HepG2 (cell line): ENCODE data around the gene ZDHHC14. TPM values are rescaled to one million over a fixed set of nuclear protein-coding genes. Genes with fewer than 3 reads are reported as not detected.

Experiments used
- E2F1 ChIP-seq: sonication (generic); formaldehyde crosslinking; IDR thresholded peaks from 2 replicates; pipeline ENCODE4 v1.5.0; 2020; ENCODE audit warnings: missing genetic modification reagents
- FOXJ3 ChIP-seq: sonication (generic); formaldehyde crosslinking; IDR thresholded peaks from 2 replicates; pipeline ENCODE4 v1.4.0; 2020; ENCODE audit warnings: missing genetic modification reagents, mild to moderate bottlenecking, borderline replicate concordance
- HIVEP1 ChIP-seq: sonication (generic); formaldehyde crosslinking; IDR thresholded peaks from 2 replicates; pipeline ENCODE4 v1.4.0; 2020; ENCODE audit warnings: mild to moderate bottlenecking, missing genetic modification reagents
- HMG20B ChIP-seq: conservative IDR thresholded peaks from 2 replicates; pipeline ENCODE4 v1.6.1; 2016; ENCODE audit warnings: missing genetic modification reagents, missing compliant biosample characterization
- MBNL3 ChIP-seq: fragments of 250-450 bp; sonication (Bioruptor Pico); conservative IDR thresholded peaks from 2 replicates; pipeline ENCODE4 v1.8.0; 2022; ENCODE audit warnings: mild to moderate bottlenecking, inconsistent platforms
- MIER3 ChIP-seq: IDR thresholded peaks from 2 replicates; pipeline ENCODE4 v1.6.1; 2016; ENCODE audit warnings: missing compliant biosample characterization, borderline replicate concordance
- MTF1 ChIP-seq: sonication (generic); formaldehyde crosslinking; IDR thresholded peaks from 2 replicates; pipeline ENCODE4 v1.5.0; 2020; ENCODE audit warnings: missing genetic modification reagents
- NFAT5 ChIP-seq: sonication (generic); formaldehyde crosslinking; IDR thresholded peaks from 2 replicates; pipeline ENCODE4 v1.4.0; 2020; ENCODE audit warnings: missing genetic modification reagents
- NFATC3 ChIP-seq: sonication (generic); formaldehyde crosslinking; IDR thresholded peaks from 2 replicates; pipeline ENCODE4 v1.5.1; 2020; ENCODE audit warnings: mild to moderate bottlenecking, missing genetic modification reagents
- NFIC ChIP-seq: IDR thresholded peaks from 2 replicates; pipeline ENCODE4 v1.6.1; 2012; ENCODE audit warnings: mild to moderate bottlenecking, low read length, inconsistent platforms
- PCBP2 ChIP-seq: fragments of 200-400 bp; formaldehyde crosslinking; optimal IDR thresholded peaks from 2 replicates; pipeline ENCODE3; 2018; ENCODE audit warnings: low read length, low read depth; ENCODE audit not compliant: poor library complexity, severe bottlenecking
- RFX3 ChIP-seq: IDR thresholded peaks from 2 replicates; pipeline ENCODE4 v1.6.1; 2016; ENCODE audit warnings: missing biosample characterization, missing genetic modification reagents
- TGIF2 ChIP-seq: IDR thresholded peaks from 2 replicates; pipeline ENCODE4 v1.6.1; 2016; ENCODE audit warnings: control low read depth, missing compliant biosample characterization
- TOPORS ChIP-seq: sonication (generic); formaldehyde crosslinking; IDR thresholded peaks from 2 replicates; pipeline ENCODE4 v1.8.0; 2023; ENCODE audit warnings: mild to moderate bottlenecking, missing genetic modification reagents
- UBTF ChIP-seq: sonication (generic); formaldehyde crosslinking; IDR thresholded peaks from 2 replicates; pipeline ENCODE4 v1.4.0; 2020; ENCODE audit warnings: mild to moderate bottlenecking, missing genetic modification reagents
- ZBTB26 ChIP-seq: IDR thresholded peaks from 2 replicates; pipeline ENCODE4 v1.6.1; 2016; ENCODE audit warnings: missing compliant biosample characterization, missing genetic modification reagents, borderline replicate concordance
- ZKSCAN1 ChIP-seq: fragments of 150-350 bp; IDR thresholded peaks from 2 replicates; pipeline ENCODE4 v1.6.1; 2014; ENCODE audit warnings: low read length
- ZNF18 ChIP-seq: sonication (generic); formaldehyde crosslinking; IDR thresholded peaks from 2 replicates; pipeline ENCODE4 v1.8.0; 2022; ENCODE audit warnings: mild to moderate bottlenecking, missing genetic modification reagents; ENCODE audit not compliant: insufficient replicate concordance
- ZSCAN31 ChIP-seq: sonication (generic); formaldehyde crosslinking; IDR thresholded peaks from 2 replicates; pipeline ENCODE4 v1.5.0; 2020; ENCODE audit warnings: low read depth, mild to moderate bottlenecking, missing genetic modification reagents
- polyA plus RNA-seq, 8 experiments: library from polyadenylated mRNA; depleted of rRNA in 3 of 8; stranded (reverse) in 7 of 8; unstranded in 1 of 8; fragments of >200 nt; fragmentation: Illumina TruSeq in 4 of 8; extraction: Trizol in 4 of 8; gene quantifications; 2 replicates each; pipeline versions ENCODE4 v1.2.1 to v1.2.3, GENCODE V29; 2011 to 2016; ENCODE audit warnings: low read depth in 4 of 8, missing spikeins in 1 of 8, mixed read lengths in 1 of 8; ENCODE audit not compliant: insufficient read depth in 1 of 8
- total RNA-seq, 5 experiments: library from RNA; depleted of rRNA; stranded (reverse); fragments of >200 nt; fragmentation: Illumina TruSeq; extraction: Trizol; gene quantifications; 2 replicates each; pipeline ENCODE4 v1.2.3, GENCODE V29; 2016; ENCODE audit warnings: low read depth in 1 of 5

The ZDHHC14 gene
- total and polyA plus RNA-seq, 2 of the 13 experiments (the other 11 are each of a cell fraction or from before 2014, with no cell fraction given) = 3.7 to 9.5 TPM

- no peak for TF ChIP-seq UBTF
- TF ChIP-seq NFATC3 (CRISPR knock-in tag) = no peak
- no peak for TF ChIP-seq NFIC
- no peak for TF ChIP-seq MTF1 (CRISPR knock-in tag)
- peak; percentile 96 for TF ChIP-seq HMG20B
- no peak for TF ChIP-seq RFX3 (CRISPR knock-in tag)
- no peak for TF ChIP-seq PCBP2
- TF ChIP-seq TOPORS (CRISPR knock-in tag) = no peak
- peak; percentile 39; the same call in 1 of the 2 replicates for TF ChIP-seq FOXJ3
- no peak for TF ChIP-seq NFAT5 (CRISPR knock-in tag)
- no peak for TF ChIP-seq MBNL3
- no peak for TF ChIP-seq ZKSCAN1
- no peak for TF ChIP-seq TGIF2 (CRISPR knock-in tag)
- no peak for TF ChIP-seq ZNF18
- TF ChIP-seq ZBTB26 (CRISPR knock-in tag) = 0 out of 2 replicates have a peak, but pooled peaks have one; percentile 30
- TF ChIP-seq E2F1 (CRISPR knock-in tag) = no peak
- no peak for TF ChIP-seq HIVEP1 (CRISPR knock-in tag)
- TF ChIP-seq MIER3 (CRISPR knock-in tag) = no peak
- no peak for TF ChIP-seq ZSCAN31 (CRISPR knock-in tag)
These were observed 43.6 kb downstream of the ZDHHC14 start (continued) for GRCh38 chr6:157424491-157425020.
